Mesendoderm (in vitro differentiated cells): Measurements from ENCODE around the gene APOBEC2.

Experiments
- DNase-seq: peaks from one replicate; pipeline ENCODE4 v3.0.0; 2013
- H2AK5ac ChIP-seq: 2 replicates; pipeline ENCODE4 v1.6.1; 2013; ENCODE audit warnings: low read length, inconsistent platforms
- H2BK120ac ChIP-seq: 2 replicates; pipeline ENCODE4 v1.6.1; 2013; ENCODE audit warnings: low read depth, mild to moderate bottlenecking, low read length, moderate library complexity, mixed read lengths
- H2BK15ac ChIP-seq: replicated peaks from 2 replicates; pipeline ENCODE4 v1.6.1; 2013; ENCODE audit warnings: low read depth, mild to moderate bottlenecking, moderate library complexity
- H2BK5ac ChIP-seq: 2 replicates; pipeline ENCODE4 v1.6.1; 2013; ENCODE audit warnings: low read length, inconsistent platforms
- H3K18ac ChIP-seq: 2 replicates; pipeline ENCODE4 v1.6.1; 2013; ENCODE audit warnings: mild to moderate bottlenecking, low read length, mixed read lengths
- H3K23ac ChIP-seq: one replicate; pipeline ENCODE4 v1.6.1; 2013; ENCODE audit warnings: low read length
- H3K27ac ChIP-seq: 2 replicates; pipeline ENCODE4 v1.5.1; 2013; ENCODE audit warnings: low read depth, mild to moderate bottlenecking, inconsistent platforms, low read length, moderate library complexity
- H3K27me3 ChIP-seq: 2 replicates; pipeline ENCODE4 v1.6.1; 2013; ENCODE audit warnings: low read length, control low read depth, mild to moderate bottlenecking, inconsistent platforms; ENCODE audit not compliant: insufficient read depth, poor library complexity
- H3K36me3 ChIP-seq: 2 replicates; pipeline ENCODE4 v1.6.1; 2013; ENCODE audit warnings: low read length, inconsistent platforms; ENCODE audit not compliant: control insufficient read depth, insufficient read depth
- H3K4ac ChIP-seq: one replicate; pipeline ENCODE4 v1.6.1; 2013; ENCODE audit warnings: low read depth, mild to moderate bottlenecking, low read length, moderate library complexity
- H3K4me1 ChIP-seq: 2 replicates; pipeline ENCODE4 v1.6.1; 2013; ENCODE audit warnings: low read depth, low read length, inconsistent platforms; ENCODE audit not compliant: control insufficient read depth
- H3K4me2 ChIP-seq: 2 replicates; pipeline ENCODE4 v1.6.1; 2013; ENCODE audit warnings: low read length
- H3K4me3 ChIP-seq: 2 replicates; pipeline ENCODE4 v1.5.1; 2013; ENCODE audit warnings: mild to moderate bottlenecking, low read length
- H3K56ac ChIP-seq: one replicate; pipeline ENCODE4 v1.6.1; 2013; ENCODE audit warnings: low read length
- H3K79me1 ChIP-seq: 2 replicates; pipeline ENCODE4 v1.6.1; 2013; ENCODE audit warnings: low read length, inconsistent platforms
- H3K79me2 ChIP-seq: 2 replicates; pipeline ENCODE4 v1.6.1; 2013; ENCODE audit warnings: mild to moderate bottlenecking, low read length; ENCODE audit not compliant: control insufficient read depth, insufficient read depth
- H3K9ac ChIP-seq: 2 replicates; pipeline ENCODE4 v1.6.1; 2013; ENCODE audit warnings: low read length, inconsistent platforms
- H4K5ac ChIP-seq: one replicate; pipeline ENCODE4 v1.6.1; 2013; ENCODE audit warnings: low read length
- H4K8ac ChIP-seq: one replicate; pipeline ENCODE4 v1.6.1; 2013; ENCODE audit warnings: low read depth, mild to moderate bottlenecking, control low read depth, low read length, moderate library complexity
- WGBS: extraction: QIAGEN DNeasy Blood & Tissue Kit; methylation state at CpG from one replicate; pipeline ENCODE4 v1.1.7; 2013; ENCODE audit warnings: low lambda C conversion rate, missing lambda C conversion rate; ENCODE audit not compliant: insufficient coverage; ENCODE audit errors: extremely low coverage; 5-methylcytosine and 5-hydroxymethylcytosine counted together

The APOBEC2 gene

GRCh38 chr6:41065550-41066026, 12.6 kb downstream of the APOBEC2 start:
- H2BK15ac ChIP-seq, result no peak overlapping the region

GRCh38 chr6:41066867-41067304, 13.9 kb downstream of the APOBEC2 start:
- no peak overlapping the region for H4K5ac ChIP-seq
- no peaks in the 10 kb centered on the region for H3K4me1 ChIP-seq
- no peak overlapping the region for H2BK120ac ChIP-seq
- H3K4me3 ChIP-seq, result no peak overlapping the region
- no CpG with 5 or more reads among the region's 3 CpGs for WGBS
- no peak overlapping the region for H2AK5ac ChIP-seq
- peaks cover 1% of the 10 kb centered on the region for H3K79me1 ChIP-seq
- no peak overlapping the region for H3K27ac ChIP-seq
- no peak overlapping the region for H3K23ac ChIP-seq
- no peaks in the 10 kb centered on the region for H3K79me2 ChIP-seq
- H3K27me3 ChIP-seq, result no peaks in the 10 kb centered on the region
- H3K36me3 ChIP-seq, result no peaks in the 10 kb centered on the region
- H3K18ac ChIP-seq, result no peak overlapping the region
- no peak overlapping the region for H3K4ac ChIP-seq
- no peak overlapping the region for H4K8ac ChIP-seq
- H3K4me2 ChIP-seq, result no peak overlapping the region
- no peak overlapping the region for H3K9ac ChIP-seq
- DNase-seq, result peak; percentile 82
- H2BK15ac ChIP-seq, result no peak overlapping the region
- H2BK5ac ChIP-seq, result no peak overlapping the region
- H3K56ac ChIP-seq, result no peak overlapping the region

More at GRCh38 chr6:41065550-41066026, 12.6 kb downstream of the APOBEC2 start:
- Histone ChIP-seq H3K4ac (no peak overlapping the region), H3K79me1 (peaks cover 1% of the 10 kb centered on the region), H2AK5ac (no peak overlapping the region), H2BK120ac (no peak overlapping the region), H3K23ac (no peak overlapping the region), H3K18ac (no peak overlapping the region), H3K9ac (no peak overlapping the region), H3K4me3 (no peak overlapping the region), H3K36me3 (no peaks in the 10 kb centered on the region), H2BK5ac (no peak overlapping the region), H3K79me2 (no peaks in the 10 kb centered on the region), H4K8ac (no peak overlapping the region), H3K4me2 (no peak overlapping the region), H3K27ac (no peak overlapping the region), H3K27me3 (no peaks in the 10 kb centered on the region), H3K4me1 (no peaks in the 10 kb centered on the region), H4K5ac (no peak overlapping the region), H3K56ac (no peak overlapping the region)
- WGBS, result no CpG with 5 or more reads among the region's 2 CpGs
- DNase-seq, result no peak

GRCh38 chr6:41071501-41071922, 18.5 kb downstream of the APOBEC2 start:
- Histone ChIP-seq H3K23ac (no peak overlapping the region), H3K27ac (peak overlapping the region; percentile 100), H3K56ac (peak overlapping the region; percentile 80), H2BK15ac (no peak overlapping the region), H3K79me1 (peaks cover 1% of the 10 kb centered on the region), H3K4ac (peak overlapping the region; percentile 98), H2BK5ac (no peak overlapping the region), H3K9ac (peak overlapping the region; percentile 84), H3K79me2 (peaks cover 32% of the 10 kb centered on the region), H3K4me3 (peak overlapping the region; percentile 38), H2AK5ac (no peak overlapping the region), H4K5ac (no peak overlapping the region), H4K8ac (no peak overlapping the region), H3K4me1 (no peaks in the 10 kb centered on the region), H3K4me2 (peak overlapping the region; percentile 11), H2BK120ac (no peak overlapping the region), H3K36me3 (no peaks in the 10 kb centered on the region), H3K18ac (peak overlapping the region; percentile 95), H3K27me3 (no peaks in the 10 kb centered on the region)
- no CpG with 5 or more reads among the region's 16 CpGs for WGBS
- no peak for DNase-seq

- peak; percentile 100 for DNase-seq
- H4K5ac ChIP-seq, result no peak within 1 kb of the TSS
- H2BK120ac ChIP-seq, result peak within 1 kb of the TSS; percentile 51
- H3K36me3 ChIP-seq, result no peaks in the 10 kb centered on the region
- no peak within 1 kb of the TSS for H3K23ac ChIP-seq
- H3K79me2 ChIP-seq, result peaks cover 36% of the 10 kb centered on the region
- H4K8ac ChIP-seq, result peak within 1 kb of the TSS; percentile 58
- peak within 1 kb of the TSS; percentile 90 for H3K9ac ChIP-seq
- H3K27ac ChIP-seq, result peak within 1 kb of the TSS; percentile 100
- no peak within 1 kb of the TSS for H2AK5ac ChIP-seq
- H3K79me1 ChIP-seq, result peaks cover 1% of the 10 kb centered on the region
- peak within 1 kb of the TSS; percentile 14 for H2BK5ac ChIP-seq
- no CpG with 5 or more reads among the region's 63 CpGs for WGBS
- no peaks in the 10 kb centered on the region for H3K4me1 ChIP-seq
- H3K18ac ChIP-seq, result peak within 1 kb of the TSS; percentile 97
- H3K4ac ChIP-seq, result peak within 1 kb of the TSS; percentile 98
- H3K4me2 ChIP-seq, result peak within 1 kb of the TSS; percentile 49
- H3K4me3 ChIP-seq, result peak within 1 kb of the TSS; percentile 73
- no peak within 1 kb of the TSS for H2BK15ac ChIP-seq
- no peaks in the 10 kb centered on the region for H3K27me3 ChIP-seq
- H3K56ac ChIP-seq, result peak within 1 kb of the TSS; percentile 94
Observed at GRCh38 chr6:41071923-41072835, 19.2 kb downstream of the APOBEC2 start, which contains the start of gene OARD1. OARD1 (minus strand) TSS chr6:41072356; CDS start chr6:41071634, 722 bp downstream.

GRCh38 chr6:41072836-41073202, 19.8 kb downstream of the APOBEC2 start, which contains the start of gene NFYA:
NFYA (plus strand) TSS chr6:41072974; CDS start chr6:41079090, 6,116 bp downstream.
- WGBS, result no CpG with 5 or more reads among the region's 37 CpGs
- H3K4me2 ChIP-seq, result peak within 1 kb of the TSS; percentile 93
- DNase-seq, result no peak
- H4K8ac ChIP-seq, result peak within 1 kb of the TSS; percentile 58
- peak within 1 kb of the TSS; percentile 14 for H2BK5ac ChIP-seq
- no peak within 1 kb of the TSS for H3K23ac ChIP-seq
- peak within 1 kb of the TSS; percentile 100 for H3K27ac ChIP-seq
- H3K36me3 ChIP-seq, result no peaks in the 10 kb centered on the region
- peak within 1 kb of the TSS; percentile 94 for H3K56ac ChIP-seq
- H3K4ac ChIP-seq, result peak within 1 kb of the TSS; percentile 98
- H3K18ac ChIP-seq, result peak within 1 kb of the TSS; percentile 97
- no peaks in the 10 kb centered on the region for H3K27me3 ChIP-seq
- no peak within 1 kb of the TSS for H2BK15ac ChIP-seq
- no peaks in the 10 kb centered on the region for H3K4me1 ChIP-seq
- peak within 1 kb of the TSS; percentile 90 for H3K9ac ChIP-seq
- H2AK5ac ChIP-seq, result no peak within 1 kb of the TSS
- H4K5ac ChIP-seq, result no peak within 1 kb of the TSS
- H3K4me3 ChIP-seq, result peak within 1 kb of the TSS; percentile 73
- H3K79me2 ChIP-seq, result peaks cover 41% of the 10 kb centered on the region
- H2BK120ac ChIP-seq, result peak within 1 kb of the TSS; percentile 51
- peaks cover 1% of the 10 kb centered on the region for H3K79me1 ChIP-seq
